ENCODE measurements around the gene RDH14.

Gene RDH14

GRCh38 chr2:18552351-18553077 lies 7.9 kb downstream of the RDH14 start (continued):
- TF ChIP-seq TSHZ1 (tag by site-specific recombination; IDR thresholded peaks at IDR 0.05; ENCODE audit: borderline replicate concordance) (no peak), ZNF341 (tag by site-specific recombination; IDR thresholded peaks at IDR 0.05; ENCODE audit: low read depth) (no peak), PBX3 (CRISPR knock-in tag; IDR thresholded peaks at IDR 0.05) (no peak), ZEB2 (tag by site-specific recombination; IDR thresholded peaks at IDR 0.05) (no peak), ZNF266 (tag by site-specific recombination; IDR thresholded peaks at IDR 0.05; ENCODE audit: low read depth) (no peak), GLI4 (tag by site-specific recombination; IDR thresholded peaks at IDR 0.05) (no peak), ZNF776 (tag by site-specific recombination; IDR thresholded peaks at IDR 0.05; ENCODE audit: borderline replicate concordance) (no peak)

- Histone ChIP-seq H3K27ac (ENCODE audit: extremely low read depth, low read depth, low read length) (no peak overlapping the region), H3K4me3 (ENCODE audit: low read depth, low read length) (no peak overlapping the region), H3K4me1 (ENCODE audit: control insufficient read depth, insufficient read depth, low read length) (peaks cover 7% of the 10 kb centered on the region), H3K36me3 (ENCODE audit: control insufficient read depth in 2 of 2, insufficient read depth in 1 of 2, low read length in 2 of 2) (peaks cover 8 to 17% of the 10 kb centered on the region in 2 experiments; a peak in 2 of 3 replicates), H3K9me3 (ENCODE audit: control insufficient read depth, insufficient read depth, low read depth, low read length) (no peaks in the 10 kb centered on the region)
- ChIA-PET POLR2A (no interaction called here), CTCF (no interaction called here)
- TF ChIP-seq ZSCAN30 (tag by site-specific recombination; IDR thresholded peaks at IDR 0.05) = no peak
- no peak for TF ChIP-seq FEZF1 (tag by site-specific recombination; IDR thresholded peaks at IDR 0.05)
- TF ChIP-seq ZNF521 (tag by site-specific recombination; IDR thresholded peaks at IDR 0.05) = no peak
- no peak for TF ChIP-seq ZNF394 (tag by site-specific recombination; IDR thresholded peaks at IDR 0.05; ENCODE audit: borderline replicate concordance)
- no peak for TF ChIP-seq ZNF423 (tag by site-specific recombination; IDR thresholded peaks at IDR 0.05)
- TF ChIP-seq HOXC10 (CRISPR knock-in tag; IDR thresholded peaks at IDR 0.05) = no peak
- no peak for TF ChIP-seq ZBTB49 (tag by site-specific recombination; IDR thresholded peaks at IDR 0.05; ENCODE audit: low read depth)
Measured at GRCh38 chr2:18551623-18552022, 8.8 kb downstream of the RDH14 start.

- H3K4me3 ChIP-seq (ENCODE audit: low read depth, low read length) = no peak overlapping the region
Measured at GRCh38 chr2:18551169-18551568, 9.3 kb downstream of the RDH14 start.

More at GRCh38 chr2:18551169-18551568, 9.3 kb downstream of the RDH14 start:
- Histone ChIP-seq H3K4me1 (ENCODE audit: control insufficient read depth, insufficient read depth, low read length) (peaks cover 7% of the 10 kb centered on the region), H3K27ac (ENCODE audit: extremely low read depth, low read depth, low read length) (no peak overlapping the region), H3K9me3 (ENCODE audit: control insufficient read depth, insufficient read depth, low read depth, low read length) (no peaks in the 10 kb centered on the region), H3K36me3 (ENCODE audit: control insufficient read depth in 2 of 2, insufficient read depth in 1 of 2, low read length in 2 of 2) (peaks cover 8 to 14% of the 10 kb centered on the region in 2 experiments; a peak in 2 of 3 replicates)
- TF ChIP-seq ZBTB44 (tag by site-specific recombination; IDR thresholded peaks at IDR 0.05) (no peak), ZNF362 (tag by site-specific recombination; IDR thresholded peaks at IDR 0.05) (0 out of 2 replicates have a peak, but pooled peaks have one; percentile 13)
- CTCF ChIA-PET = interaction anchor here (0.6 kb wide), 1 partner anchor 818 kb away, joined by 3 read pairs; no protein-coding TSS in a partner anchor
- POLR2A ChIA-PET = no interaction called here

Data from HEK293 (cell line).